ENCODE results near the gene PDXDC1.
"Not testable (repeated sequence)": the region's sequence is repeated elsewhere in the genome, so short reads cannot be mapped to it uniquely, and the experiment has no call there.

GRCh38 chr16:15135483-15136360 lies 160.9 kb downstream of the PDXDC1 start:
- TF ChIP-seq CTCF (conservative IDR thresholded peaks at IDR 0.05; ENCODE audit: low read depth, low read length); EZH2 (IDR thresholded peaks at IDR 0.05; ENCODE audit: low read length, unreplicated experiment); EZH2phosphoT487 (IDR thresholded peaks at IDR 0.05; ENCODE audit: borderline replicate concordance, low read length): not testable (repeated sequence)
